Measurements from ENCODE around the gene NAPB. TPM values are rescaled to one million over a fixed set of nuclear protein-coding genes. Genes with fewer than 3 reads are reported as not detected.

Gene NAPB
- total RNA-seq, 4 donors from 2014 or later = 7.4 to 13.9 (median 11.9) TPM

DNA sequence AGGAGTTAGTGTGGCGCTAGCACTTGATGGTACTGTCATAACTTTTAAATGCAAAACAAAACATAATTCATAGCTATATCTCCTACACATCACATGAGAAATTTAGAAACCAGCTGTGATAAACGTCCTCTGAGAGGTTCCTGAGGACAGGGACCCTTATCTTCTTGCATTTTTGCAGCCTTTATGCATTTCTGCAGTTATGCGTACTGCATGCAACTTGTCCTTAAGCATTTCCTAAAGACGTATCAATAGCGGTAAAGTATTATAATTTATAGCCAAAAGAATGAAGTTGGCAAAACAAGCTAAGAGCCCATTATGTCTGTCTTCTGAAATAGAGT is 1.7 kb downstream of the NAPB start:
- no peaks in the 10 kb centered on the region for H3K36me3 ChIP-seq
- H3K27ac ChIP-seq = peak overlapping the region in 3 of 4 donors; percentile 81 to 85 (median 82)
- no peak for DNase-seq
- H3K27me3 ChIP-seq = no peaks in the 10 kb centered on the region
- peak overlapping the region in 3 of 4 donors; percentile 70 to 91 (median 81) for H3K4me3 ChIP-seq
- no peak for TF ChIP-seq POLR2A (IDR thresholded peaks at IDR 0.05)
- TF ChIP-seq, protein P1, sequence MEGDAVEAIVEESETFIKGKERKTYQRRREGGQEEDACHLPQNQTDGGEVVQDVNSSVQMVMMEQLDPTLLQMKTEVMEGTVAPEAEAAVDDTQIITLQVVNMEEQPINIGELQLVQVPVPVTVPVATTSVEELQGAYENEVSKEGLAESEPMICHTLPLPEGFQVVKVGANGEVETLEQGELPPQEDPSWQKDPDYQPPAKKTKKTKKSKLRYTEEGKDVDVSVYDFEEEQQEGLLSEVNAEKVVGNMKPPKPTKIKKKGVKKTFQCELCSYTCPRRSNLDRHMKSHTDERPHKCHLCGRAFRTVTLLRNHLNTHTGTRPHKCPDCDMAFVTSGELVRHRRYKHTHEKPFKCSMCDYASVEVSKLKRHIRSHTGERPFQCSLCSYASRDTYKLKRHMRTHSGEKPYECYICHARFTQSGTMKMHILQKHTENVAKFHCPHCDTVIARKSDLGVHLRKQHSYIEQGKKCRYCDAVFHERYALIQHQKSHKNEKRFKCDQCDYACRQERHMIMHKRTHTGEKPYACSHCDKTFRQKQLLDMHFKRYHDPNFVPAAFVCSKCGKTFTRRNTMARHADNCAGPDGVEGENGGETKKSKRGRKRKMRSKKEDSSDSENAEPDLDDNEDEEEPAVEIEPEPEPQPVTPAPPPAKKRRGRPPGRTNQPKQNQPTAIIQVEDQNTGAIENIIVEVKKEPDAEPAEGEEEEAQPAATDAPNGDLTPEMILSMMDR (IDR thresholded peaks at IDR 0.05) = no peak
- H3K9me3 ChIP-seq = no peaks in the 10 kb centered on the region
- peaks cover 0 to 12% (median 1%) of the 10 kb centered on the region in 4 donors for H3K4me1 ChIP-seq

DNA sequence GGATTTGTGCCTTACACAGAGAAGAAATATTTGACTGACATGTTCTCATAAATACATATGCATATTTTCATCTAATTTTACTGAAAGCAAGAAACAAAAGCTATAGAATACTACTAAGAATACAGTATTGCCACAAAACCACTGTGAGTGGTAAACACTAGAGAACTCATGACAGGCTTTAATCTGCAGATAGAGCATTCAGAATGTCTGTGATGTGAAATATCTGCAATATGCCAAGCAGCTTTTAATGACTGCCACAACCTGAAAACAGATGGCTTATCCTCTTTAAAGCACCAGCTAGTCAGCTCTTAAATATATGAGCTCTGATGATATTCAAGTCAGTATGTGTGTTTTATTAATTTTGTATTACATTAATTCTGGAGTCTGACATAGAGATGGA is 3.4 kb downstream of the NAPB start:
- Histone ChIP-seq H3K9me3 (no peaks in the 10 kb centered on the region), H3K27me3 (no peaks in the 10 kb centered on the region), H3K4me3 (no peak overlapping the region), H3K36me3 (no peaks in the 10 kb centered on the region), H3K4me1 (peaks cover 0 to 12% (median 1%) of the 10 kb centered on the region in 4 donors), H3K27ac (no peak overlapping the region)
- no peak for DNase-seq
- TF ChIP-seq, protein P1 (IDR thresholded peaks at IDR 0.05) = no peak
- no peak for TF ChIP-seq POLR2A (IDR thresholded peaks at IDR 0.05)

DNA sequence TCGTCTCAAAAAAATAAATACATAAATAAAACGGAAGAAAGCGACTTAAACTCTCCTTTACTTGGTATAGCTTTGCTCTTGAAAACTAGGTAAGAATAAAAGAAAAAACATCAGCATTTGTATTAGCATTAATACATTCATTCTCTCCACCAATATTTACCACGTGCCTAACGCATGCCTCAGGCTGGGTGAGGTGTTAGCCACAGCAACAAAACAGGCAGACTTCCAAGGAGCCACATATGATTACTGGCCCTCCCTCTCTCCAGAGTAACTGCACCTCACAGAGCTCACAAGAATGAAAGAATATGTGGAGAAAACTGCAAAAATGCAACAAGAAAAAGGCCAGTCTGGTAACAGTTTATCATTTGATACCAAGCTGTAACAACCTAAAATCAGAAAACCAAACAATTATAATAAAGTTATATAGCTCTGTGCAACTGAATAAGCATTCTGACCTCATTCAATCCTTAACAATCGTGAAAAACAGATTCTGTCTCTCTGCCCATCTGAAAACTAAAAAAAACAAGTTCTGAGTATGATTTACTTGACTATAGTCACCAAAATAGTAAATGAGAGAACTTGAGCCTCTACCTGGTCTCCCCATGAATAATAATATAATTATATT is 5.2 kb downstream of the NAPB start:
- no peak overlapping the region for H3K27ac ChIP-seq
- H3K9me3 ChIP-seq = no peaks in the 10 kb centered on the region
- peaks cover 0 to 18% (median 0%) of the 10 kb centered on the region in 4 donors for H3K4me1 ChIP-seq
- TF ChIP-seq, protein P1 (IDR thresholded peaks at IDR 0.05) = no peak
- TF ChIP-seq POLR2A (IDR thresholded peaks at IDR 0.05) = no peak
- H3K36me3 ChIP-seq = no peaks in the 10 kb centered on the region
- no peak for DNase-seq
- H3K27me3 ChIP-seq = no peaks in the 10 kb centered on the region
- no peak overlapping the region for H3K4me3 ChIP-seq

DNA sequence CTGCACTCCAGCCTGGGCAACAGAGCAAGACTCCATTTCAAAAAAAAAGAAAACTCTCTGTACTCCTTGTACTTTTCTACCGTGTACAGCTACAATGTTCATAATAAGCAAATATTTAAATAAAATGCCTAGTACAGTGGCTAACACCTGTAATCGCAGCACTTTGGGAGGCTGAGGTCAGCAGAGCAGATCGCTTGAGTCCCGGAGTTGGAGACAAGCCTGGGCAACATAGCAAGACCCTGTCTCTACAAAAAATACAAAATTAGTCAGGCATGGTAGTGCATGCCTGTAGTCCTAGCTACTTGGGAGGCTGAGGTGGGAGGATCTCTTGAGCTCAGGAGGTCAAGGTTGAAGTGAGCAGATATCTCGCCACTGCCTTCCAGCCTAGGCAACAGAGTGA is 5.7 kb downstream of the NAPB start:
- Histone ChIP-seq H3K9me3 (no peaks in the 10 kb centered on the region), H3K4me3 (no peak overlapping the region), H3K27ac (no peak overlapping the region), H3K4me1 (peaks cover 0 to 18% (median 0%) of the 10 kb centered on the region in 4 donors), H3K36me3 (no peaks in the 10 kb centered on the region), H3K27me3 (no peaks in the 10 kb centered on the region)
- TF ChIP-seq, protein P1 (IDR thresholded peaks at IDR 0.05) = no peak
- TF ChIP-seq POLR2A (IDR thresholded peaks at IDR 0.05) = no peak
- no peak for DNase-seq

DNA sequence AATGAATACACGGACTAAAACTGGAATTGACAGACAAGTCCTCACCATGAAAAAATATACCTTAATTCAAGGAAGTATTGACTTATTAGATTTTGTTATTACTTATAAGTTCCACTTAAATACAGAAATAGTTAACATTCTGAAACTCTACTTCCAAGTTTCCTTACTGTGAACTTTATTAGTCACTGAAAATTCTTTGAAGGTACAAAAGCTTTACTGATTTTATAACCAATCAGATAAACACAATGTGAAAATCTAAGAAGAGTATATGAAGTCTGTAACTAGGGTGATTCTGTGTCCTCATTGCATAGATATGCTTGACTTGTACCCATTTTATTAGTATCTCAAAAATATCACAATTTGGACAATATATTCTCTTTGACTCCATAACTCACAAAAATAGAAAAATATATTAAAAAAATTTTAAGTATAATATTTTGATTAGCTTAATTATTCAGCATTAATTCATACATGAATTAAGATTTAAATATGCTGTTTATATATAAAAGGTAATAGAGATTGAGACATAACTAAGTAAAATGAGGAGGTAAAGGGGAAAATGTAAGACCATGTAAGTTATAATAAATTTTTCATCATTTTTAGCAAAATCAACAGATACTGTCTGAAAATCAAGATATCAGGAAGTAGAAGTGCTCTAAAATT is 6.6 kb downstream of the NAPB start:
- Histone ChIP-seq H3K4me3 (no peak overlapping the region), H3K36me3 (no peaks in the 10 kb centered on the region), H3K9me3 (no peaks in the 10 kb centered on the region), H3K27ac (no peak overlapping the region), H3K4me1 (peaks cover 0 to 14% (median 0%) of the 10 kb centered on the region in 4 donors), H3K27me3 (no peaks in the 10 kb centered on the region)
- TF ChIP-seq, protein P1 (IDR thresholded peaks at IDR 0.05) = no peak
- no peak for TF ChIP-seq POLR2A (IDR thresholded peaks at IDR 0.05)
- DNase-seq = no peak
